DND-41 (cell line): ENCODE data around the gene KIR2DL3.
"Not testable (repeated sequence)": the region's sequence is repeated elsewhere in the genome, so short reads cannot be mapped to it uniquely, and the experiment has no call there.

Experiments
- EZH2 ChIP-seq: IDR thresholded peaks from 3 replicates; pipeline ENCODE4 v1.6.1; 2012; ENCODE audit warnings: borderline replicate concordance, low read depth, mild to moderate bottlenecking, moderate library complexity, low read length, inconsistent platforms; ENCODE audit not compliant: severe bottlenecking
- TF ChIP-seq, protein P1 (sequence below): IDR thresholded peaks from 2 replicates; pipeline ENCODE4 v1.5.1; 2012; ENCODE audit warnings: borderline replicate concordance, low read length, moderate library complexity, mild to moderate bottlenecking; ENCODE audit not compliant: poor library complexity, severe bottlenecking; ENCODE audit errors: extremely low read depth

- TF ChIP-seq, protein P1, sequence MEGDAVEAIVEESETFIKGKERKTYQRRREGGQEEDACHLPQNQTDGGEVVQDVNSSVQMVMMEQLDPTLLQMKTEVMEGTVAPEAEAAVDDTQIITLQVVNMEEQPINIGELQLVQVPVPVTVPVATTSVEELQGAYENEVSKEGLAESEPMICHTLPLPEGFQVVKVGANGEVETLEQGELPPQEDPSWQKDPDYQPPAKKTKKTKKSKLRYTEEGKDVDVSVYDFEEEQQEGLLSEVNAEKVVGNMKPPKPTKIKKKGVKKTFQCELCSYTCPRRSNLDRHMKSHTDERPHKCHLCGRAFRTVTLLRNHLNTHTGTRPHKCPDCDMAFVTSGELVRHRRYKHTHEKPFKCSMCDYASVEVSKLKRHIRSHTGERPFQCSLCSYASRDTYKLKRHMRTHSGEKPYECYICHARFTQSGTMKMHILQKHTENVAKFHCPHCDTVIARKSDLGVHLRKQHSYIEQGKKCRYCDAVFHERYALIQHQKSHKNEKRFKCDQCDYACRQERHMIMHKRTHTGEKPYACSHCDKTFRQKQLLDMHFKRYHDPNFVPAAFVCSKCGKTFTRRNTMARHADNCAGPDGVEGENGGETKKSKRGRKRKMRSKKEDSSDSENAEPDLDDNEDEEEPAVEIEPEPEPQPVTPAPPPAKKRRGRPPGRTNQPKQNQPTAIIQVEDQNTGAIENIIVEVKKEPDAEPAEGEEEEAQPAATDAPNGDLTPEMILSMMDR, result not testable (repeated sequence)
- not testable (repeated sequence) for TF ChIP-seq EZH2
Measured at GRCh38 chr19:54764219-54764618, 25.9 kb downstream of the KIR2DL3 start.
